HG03025 (cell line): ENCODE measurements around the gene CNTNAP2.
"Not testable (repeated sequence)": the region's sequence is repeated elsewhere in the genome, so short reads cannot be mapped to it uniquely, and the experiment has no call there.

Experiments used
- ATAC-seq: cut with Tn5 transposase; IDR thresholded peaks from one replicate; pipeline ENCODE4 v1.9.1; 2021; ENCODE audit warnings: mild to moderate bottlenecking, moderate library complexity; ENCODE audit not compliant: unreplicated experiment, low FRiP score

The CNTNAP2 gene

GRCh38 chr7:148021507-148022045 is 1905.0 kb downstream of the CNTNAP2 start:
- no peak for ATAC-seq

GRCh38 chr7:148022832-148023231 is 1906.2 kb downstream of the CNTNAP2 start:
- no peak for ATAC-seq

GRCh38 chr7:148026713-148027112 is 1910.1 kb downstream of the CNTNAP2 start:
- no peak for ATAC-seq

- ATAC-seq, result no peak
These were observed 1911.6 kb downstream of the CNTNAP2 start for GRCh38 chr7:148028165-148028564.

- ATAC-seq, result no peak
These were observed 1914.4 kb downstream of the CNTNAP2 start for GRCh38 chr7:148031019-148031418.

- ATAC-seq, result no peak
These were observed 1915.2 kb downstream of the CNTNAP2 start for GRCh38 chr7:148031811-148032210.

GRCh38 chr7:148035950-148036349 is 1919.3 kb downstream of the CNTNAP2 start:
- ATAC-seq, result no peak

- no peak for ATAC-seq
These were observed 1920.4 kb downstream of the CNTNAP2 start for GRCh38 chr7:148037044-148037443.

GRCh38 chr7:148041156-148041555 is 1924.6 kb downstream of the CNTNAP2 start:
- ATAC-seq, result no peak

GRCh38 chr7:148042935-148043631 is 1926.5 kb downstream of the CNTNAP2 start:
- ATAC-seq, result no peak

- no peak for ATAC-seq
These were observed 1927.6 kb downstream of the CNTNAP2 start for GRCh38 chr7:148044173-148044572.

- ATAC-seq, result no peak
These were observed 1928.9 kb downstream of the CNTNAP2 start for GRCh38 chr7:148045521-148045920.

GRCh38 chr7:148049068-148049467 is 1932.5 kb downstream of the CNTNAP2 start:
- ATAC-seq, result no peak

- no peak for ATAC-seq
These were observed 1934.0 kb downstream of the CNTNAP2 start for GRCh38 chr7:148050492-148051158.

- no peak for ATAC-seq
These were observed 1939.8 kb downstream of the CNTNAP2 start for GRCh38 chr7:148056406-148056805.

- ATAC-seq, result no peak
These were observed 1941.5 kb downstream of the CNTNAP2 start for GRCh38 chr7:148058092-148058491.

- no peak for ATAC-seq
These were observed 1942.2 kb downstream of the CNTNAP2 start for GRCh38 chr7:148058753-148059152.

GRCh38 chr7:148060724-148061123 is 1944.1 kb downstream of the CNTNAP2 start:
- no peak for ATAC-seq

GRCh38 chr7:148078111-148078510 is 1961.5 kb downstream of the CNTNAP2 start:
- not testable (repeated sequence) for ATAC-seq

- no peak for ATAC-seq
These were observed 1962.8 kb downstream of the CNTNAP2 start for GRCh38 chr7:148079206-148080080.

GRCh38 chr7:148083448-148083847 is 1966.8 kb downstream of the CNTNAP2 start:
- no peak for ATAC-seq
